Renal pelvis (tissue), 12 donors: ENCODE results near the gene MAP1LC3C. TPM values are rescaled to one million over a fixed set of nuclear protein-coding genes. Genes with fewer than 3 reads are reported as not detected.

Experiments
- DNase-seq: peaks from one replicate; pipeline ENCODE4 v3.0.0-alpha.2; 2013
- long read RNA-seq, 16 experiments: transcript quantifications; one replicate each; lab custom pipeline, GENCODE V29; 2026
- polyA plus RNA-seq, 3 donors: library from polyadenylated mRNA; unstranded; fragments of 120-200 nt; gene quantifications; one replicate each; pipeline ENCODE4 v1.2.1, GENCODE V29; 2013; ENCODE audit not compliant: insufficient read length in 3 of 3

Gene MAP1LC3C
- polyA plus RNA-seq = 1 to 10 TPM in 1 of 3 donors, under 1 TPM in 2; 0.68 to 1.2 (median 0.95) TPM
- long read RNA-seq, donor 1, partial matches to known transcripts = 0 of 1 reads
- long read RNA-seq, donor 1, other reads (novel, unspliced or antisense) = 0 of 1 reads
- long read RNA-seq, donor 2 = 0 reads
- long read RNA-seq, donor 3 = 0 reads
- long read RNA-seq, donor 4 = 0 reads
- long read RNA-seq, donor 5 = 0 reads
- long read RNA-seq, donor 6 = 0 reads
- long read RNA-seq, donor 7 = 0 reads
- long read RNA-seq, donor 8 = 0 reads
- long read RNA-seq, donor 9, partial matches to known transcripts = 0 of 2 reads
- long read RNA-seq, donor 9, other reads (novel, unspliced or antisense) = 0 of 2 reads
- long read RNA-seq, donor 10 = 0 reads
- long read RNA-seq, donor 11 = 0 reads
- long read RNA-seq, donor 12, partial matches to known transcripts = 0 of 1 reads
- long read RNA-seq, donor 12, other reads (novel, unspliced or antisense) = 0 of 1 reads
- long read RNA-seq, donor 13 = 0 reads
- long read RNA-seq, donor 14 = 0 reads
- long read RNA-seq, donor 15 = 0 reads
- long read RNA-seq, donor 16, partial matches to known transcripts = 0 of 1 reads
- long read RNA-seq, donor 16, other reads (novel, unspliced or antisense) = 0 of 1 reads

DNA sequence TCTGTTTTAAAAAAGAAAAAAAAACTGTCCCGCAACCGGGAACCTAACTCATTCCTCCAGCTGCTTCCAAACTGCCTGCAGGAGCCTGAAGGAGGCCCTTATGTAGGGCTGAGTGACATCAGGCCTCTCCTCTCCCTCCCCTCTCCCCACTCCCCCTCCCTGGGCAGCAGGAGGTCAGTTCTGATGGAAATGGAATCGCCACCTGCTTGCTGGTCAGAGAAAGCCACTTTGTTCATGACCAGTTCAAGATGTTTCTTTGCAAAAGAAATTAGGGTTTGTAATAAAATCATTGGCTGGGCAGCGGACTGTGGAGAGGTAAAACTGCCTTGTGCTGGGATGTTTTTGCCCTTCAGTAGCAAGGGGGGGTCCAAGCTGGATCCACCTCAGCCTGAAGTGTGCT is at the start of gene MAP1LC3C:
TSS of gene MAP1LC3C (minus strand) at position 73 of the 400 bp plus-strand sequence. CDS start 90 bp downstream, outside the sequence.
- peak; percentile 30 for DNase-seq

DNA sequence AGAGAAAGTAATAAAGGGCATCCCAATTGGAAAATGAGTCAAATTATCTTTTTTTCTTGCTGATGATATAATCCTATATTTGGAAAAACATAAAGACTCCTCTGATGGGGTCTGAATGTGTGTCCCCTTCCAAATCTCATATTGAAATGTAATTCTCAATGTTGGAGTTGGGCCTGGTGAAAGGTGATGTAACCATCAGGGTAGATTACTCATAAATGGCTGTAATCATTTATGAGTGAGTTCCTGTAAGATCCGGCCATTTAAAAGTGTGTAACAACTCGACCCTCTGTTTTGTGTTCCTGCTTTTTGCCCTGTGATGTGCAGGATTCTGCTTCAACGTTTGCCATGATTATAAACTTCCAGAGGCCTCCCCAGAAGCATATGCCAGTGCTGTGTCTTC is 44.3 kb upstream of the MAP1LC3C start:
- no peak for DNase-seq

DNA sequence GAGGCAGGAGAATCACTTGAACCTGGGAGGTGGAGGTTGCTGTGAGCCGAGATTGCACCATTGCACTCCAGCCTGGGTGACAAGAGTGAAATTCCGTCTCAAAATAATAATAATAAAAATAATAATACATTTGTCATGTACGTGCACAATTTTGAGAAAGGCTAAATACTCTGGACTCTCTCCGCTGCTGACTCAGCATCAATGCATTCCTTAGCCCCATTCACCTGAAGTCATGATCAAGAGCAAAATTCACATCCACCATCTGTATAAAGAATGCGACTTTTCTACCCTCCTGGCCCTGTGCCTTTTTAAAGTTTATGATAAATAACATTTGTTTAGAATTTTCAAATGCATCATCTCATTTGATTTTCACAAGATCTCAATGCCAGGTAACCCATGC is 35.5 kb upstream of the MAP1LC3C start:
- DNase-seq = no peak

DNA sequence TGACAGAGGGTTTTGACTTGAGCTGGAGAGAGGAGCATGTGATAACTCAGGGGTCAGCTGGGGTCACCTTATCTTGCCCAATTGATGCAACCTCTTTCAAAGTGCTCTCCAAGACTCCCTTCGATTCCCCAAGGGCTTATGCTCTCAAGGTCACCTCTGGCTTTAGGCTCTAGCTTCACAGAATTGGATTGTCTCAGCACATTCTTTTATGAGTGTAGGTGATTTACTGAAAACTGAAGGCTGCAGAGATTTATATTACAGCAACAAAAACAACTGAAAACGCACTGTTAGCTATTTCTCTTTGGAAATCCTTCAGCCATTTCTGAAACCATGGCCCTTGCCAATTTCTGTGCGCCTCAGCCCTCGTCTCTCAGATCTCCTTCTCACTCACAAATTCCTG is 34.5 kb upstream of the MAP1LC3C start:
- DNase-seq = peak; percentile 37

DNA sequence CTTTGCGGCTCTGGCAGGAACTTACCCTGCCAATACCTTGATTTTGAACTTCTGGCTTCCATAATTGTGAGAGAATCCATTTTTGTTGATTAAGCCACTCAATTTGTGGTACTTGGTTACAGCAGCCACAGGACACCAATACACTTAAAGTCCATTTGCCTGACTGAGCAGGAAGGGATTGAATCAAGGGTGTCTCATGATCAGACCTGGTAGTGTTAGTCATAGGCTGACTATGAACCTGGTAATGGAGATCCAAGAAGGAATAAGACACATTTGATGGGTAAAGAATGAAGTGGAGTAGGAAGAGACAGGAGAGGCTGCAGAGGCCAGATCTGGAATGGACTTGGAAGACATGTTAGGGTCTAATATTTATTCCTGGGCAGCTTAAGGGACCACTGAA is 31.2 kb upstream of the MAP1LC3C start:
- no peak for DNase-seq

DNA sequence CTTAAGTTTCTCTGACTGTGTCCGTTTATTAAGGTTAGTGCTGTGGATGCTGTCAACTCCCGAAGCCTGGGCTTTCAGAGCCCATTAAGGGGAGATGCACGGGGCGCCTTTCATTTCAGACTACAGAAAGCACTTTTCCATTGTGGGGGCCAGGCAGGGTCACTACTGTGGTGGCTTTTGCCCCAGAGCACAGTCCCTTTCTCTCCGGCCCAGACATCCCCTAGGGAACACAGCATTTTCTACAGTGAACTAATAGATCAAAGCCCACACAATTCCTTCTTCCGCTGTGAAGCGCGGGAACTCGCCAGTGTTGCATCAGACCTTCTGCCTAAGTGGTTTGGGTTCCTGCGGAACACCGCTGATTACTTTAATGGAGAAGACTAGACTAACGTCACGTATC is 26.8 kb upstream of the MAP1LC3C start:
- DNase-seq = no peak

DNA sequence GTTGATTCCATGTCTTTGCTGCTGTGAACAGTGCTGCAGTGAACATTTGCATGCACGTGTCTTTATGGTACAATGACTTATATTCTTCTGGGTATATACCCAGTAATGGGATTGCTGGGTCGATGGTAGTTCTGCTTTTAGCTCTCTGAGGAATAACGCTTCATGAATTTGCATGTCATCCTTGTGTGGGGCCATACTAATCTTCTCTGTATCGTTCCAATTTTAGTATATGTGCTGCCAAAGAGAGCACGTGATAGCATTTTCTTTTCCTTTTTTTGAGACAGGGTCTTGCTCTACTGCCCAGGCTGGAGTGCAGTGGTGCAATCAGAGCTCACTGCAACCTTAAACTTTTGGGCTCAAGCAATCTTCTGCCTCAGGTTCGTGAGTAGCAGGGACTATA is 24.9 kb upstream of the MAP1LC3C start:
- DNase-seq = no peak

DNA sequence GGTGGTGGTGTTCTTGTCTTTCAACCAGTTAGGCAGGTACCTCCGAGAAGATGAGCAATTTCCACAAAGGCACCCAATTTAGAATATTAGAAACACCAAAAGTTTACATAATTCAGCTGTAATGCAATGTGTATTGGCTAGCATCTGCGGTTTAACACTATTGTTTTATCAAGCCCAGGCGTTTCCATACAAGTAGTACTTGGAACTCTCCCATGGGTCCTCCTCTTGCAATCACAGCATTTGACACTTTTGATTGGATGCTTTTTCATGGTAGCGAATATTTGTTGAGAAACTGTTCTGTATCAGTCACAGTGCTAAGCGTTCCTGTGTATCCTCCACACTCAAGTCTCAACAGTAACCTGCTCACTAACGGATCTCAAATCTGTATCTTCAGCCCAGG is 20.1 kb upstream of the MAP1LC3C start:
- DNase-seq = no peak

DNA sequence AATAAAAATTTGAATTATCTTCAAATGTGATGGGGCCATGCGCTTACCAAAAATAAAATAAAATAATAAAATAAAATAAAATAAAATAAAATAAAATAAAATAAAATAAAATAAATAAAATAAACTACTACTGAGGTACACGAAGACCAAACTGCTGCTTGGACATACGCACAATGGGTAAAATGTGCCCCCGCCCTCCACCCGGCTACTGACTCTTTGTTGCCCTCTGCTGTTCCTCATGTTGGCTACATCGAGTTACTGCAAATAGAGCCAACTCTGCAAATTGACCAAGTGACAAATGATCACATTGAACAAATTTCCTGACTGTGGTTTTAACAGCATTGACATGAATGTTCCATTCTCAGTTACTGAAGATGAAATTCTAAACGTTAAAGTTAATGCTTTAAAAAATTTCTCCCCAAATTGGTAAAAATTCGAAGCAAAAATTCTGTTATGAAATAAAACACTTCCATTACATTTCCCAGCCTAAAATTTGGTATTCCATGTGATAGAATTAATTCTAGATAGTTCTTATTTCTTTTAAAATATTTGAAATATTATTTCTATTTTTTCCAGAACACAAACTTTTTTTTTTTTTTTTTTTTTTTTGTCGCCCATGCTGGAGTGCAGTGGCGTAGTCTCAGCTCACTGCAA is 18.8 kb upstream of the MAP1LC3C start:
- DNase-seq = no peak

DNA sequence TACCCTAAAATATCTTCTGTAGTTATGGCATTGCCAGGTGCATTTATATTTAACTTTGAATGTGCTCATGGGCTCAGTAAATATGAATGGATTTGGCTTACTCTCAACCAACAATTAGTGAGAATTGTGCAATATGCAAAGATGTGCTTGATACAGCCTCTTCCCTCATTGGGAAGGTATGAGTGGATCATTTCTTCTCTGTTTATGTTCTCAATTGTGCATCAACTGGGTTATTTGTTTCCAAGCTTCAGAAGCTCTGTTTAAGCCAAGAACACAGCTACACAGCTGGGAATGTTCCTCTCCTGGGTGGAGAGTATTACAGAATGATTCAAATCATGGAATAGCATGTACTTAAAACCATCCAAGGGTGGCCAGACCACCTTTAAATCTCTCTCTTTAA is 17.6 kb upstream of the MAP1LC3C start:
- no peak for DNase-seq

DNA sequence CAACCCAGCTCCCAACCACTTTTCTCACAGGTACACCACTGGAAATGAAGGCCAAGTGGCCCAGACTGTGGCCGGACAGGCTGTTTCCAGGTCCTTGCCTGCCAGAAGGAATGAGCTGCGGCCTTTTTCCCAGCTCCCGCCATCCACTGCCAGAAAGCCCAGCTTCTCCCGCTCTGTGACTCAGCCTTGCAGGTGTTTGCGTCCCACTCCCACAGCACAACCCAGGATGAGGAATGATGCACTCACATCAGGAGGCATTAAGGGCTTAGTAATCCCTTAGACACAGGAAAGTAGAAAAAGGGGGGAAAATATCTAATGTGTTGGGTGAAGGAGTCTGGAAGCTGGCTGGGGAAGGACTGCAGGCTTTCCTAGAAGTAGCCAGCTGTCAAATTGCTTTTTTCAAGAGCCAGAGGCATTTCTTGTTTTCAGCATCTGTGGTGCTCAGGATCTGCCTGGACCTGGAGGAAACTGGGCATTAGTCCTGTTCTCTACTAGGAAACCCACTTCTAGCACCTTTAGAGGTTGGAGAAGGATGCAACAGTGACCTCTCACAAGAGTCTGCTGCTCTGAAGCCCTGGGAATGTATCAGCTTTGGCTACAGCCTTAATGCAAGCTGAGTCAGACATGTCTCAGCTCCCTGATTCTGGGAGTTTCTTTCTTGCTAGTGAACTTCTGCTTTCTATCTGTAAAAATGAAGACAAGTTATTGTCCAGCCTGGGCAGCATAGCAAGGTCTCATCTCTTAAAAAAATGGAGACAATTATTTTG is 13.2 kb upstream of the MAP1LC3C start:
- no peak for DNase-seq

DNA sequence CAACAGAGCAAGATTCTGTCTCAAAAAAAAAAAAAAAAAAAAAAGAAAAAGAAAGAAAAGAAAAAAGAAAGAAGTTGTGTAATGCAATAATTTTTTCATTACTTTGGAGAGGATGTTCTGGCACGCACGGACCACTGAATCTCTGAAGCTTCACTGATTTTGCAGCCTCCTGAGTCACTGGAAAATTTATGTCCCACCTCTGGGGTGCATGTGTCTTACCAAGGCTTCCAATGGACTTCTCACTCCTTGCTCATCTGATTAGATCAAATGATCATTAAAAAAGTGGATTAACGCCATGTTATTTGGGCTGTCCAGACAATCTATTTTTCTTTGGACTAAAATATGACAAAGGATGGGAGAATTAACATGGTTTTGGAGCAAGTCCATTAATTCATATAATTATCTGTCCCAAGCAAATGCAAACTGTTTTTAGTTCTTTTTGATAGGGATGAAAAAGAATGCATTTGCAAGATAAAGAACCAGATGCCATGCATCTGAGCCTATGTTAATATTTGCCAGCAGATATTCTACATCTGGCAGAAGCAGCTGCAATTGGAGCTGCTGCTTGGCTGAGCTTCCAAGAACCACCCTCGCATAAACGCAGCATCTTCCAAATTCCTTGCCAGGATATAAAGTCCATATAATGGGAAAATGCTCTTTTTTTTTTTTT is 10.1 kb upstream of the MAP1LC3C start:
- DNase-seq = no peak

DNA sequence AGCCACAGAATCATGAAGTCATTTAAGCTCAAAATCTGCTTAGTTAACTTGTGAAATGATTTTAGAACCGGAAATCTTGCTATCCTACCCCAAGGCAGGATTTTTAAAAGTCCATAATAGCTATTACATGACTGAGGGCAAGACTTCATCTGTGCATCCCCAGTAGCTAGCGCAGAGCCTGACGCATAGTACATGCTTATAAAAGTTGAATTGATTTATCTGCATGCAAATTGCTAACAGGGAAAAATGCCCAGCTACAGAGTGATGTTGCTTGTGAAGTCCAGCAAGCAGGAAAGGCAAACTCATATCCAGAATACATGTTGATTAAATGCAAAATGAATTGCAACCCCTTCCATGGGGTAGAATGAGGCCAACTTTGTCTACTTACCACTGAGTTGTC is 8.1 kb upstream of the MAP1LC3C start:
- no peak for DNase-seq

DNA sequence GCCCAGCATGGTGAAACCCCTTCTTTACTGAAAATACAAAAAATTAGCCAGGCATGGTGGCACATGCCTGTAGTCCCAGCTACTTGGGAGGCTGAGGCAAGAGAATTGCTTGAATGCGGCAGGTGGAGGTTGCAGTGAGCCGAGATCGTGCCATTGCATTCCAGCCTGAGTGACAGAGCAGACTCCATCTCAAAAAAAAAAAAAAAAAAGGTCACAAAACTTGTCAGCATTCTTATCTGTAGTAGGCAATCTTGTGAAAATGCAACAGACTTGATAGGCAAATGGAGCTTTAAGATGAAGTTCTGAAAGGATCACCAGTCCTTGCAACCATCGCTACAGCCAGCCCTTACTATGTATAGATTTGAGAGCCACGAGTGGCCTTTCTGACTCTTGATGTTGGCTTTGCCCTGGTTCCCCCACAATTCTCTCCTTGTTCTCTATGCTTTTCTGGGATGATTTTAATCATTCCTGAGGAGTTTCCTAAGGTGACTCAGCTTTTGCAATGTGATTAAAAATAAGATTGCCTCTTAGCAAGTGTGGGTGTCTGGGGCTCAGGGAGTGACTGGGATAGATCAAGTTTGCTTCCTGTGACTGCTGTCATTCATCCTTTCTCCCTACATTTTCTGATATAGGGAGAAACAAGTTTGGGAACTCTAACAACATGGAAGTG is 7.1 kb upstream of the MAP1LC3C start:
- no peak for DNase-seq

DNA sequence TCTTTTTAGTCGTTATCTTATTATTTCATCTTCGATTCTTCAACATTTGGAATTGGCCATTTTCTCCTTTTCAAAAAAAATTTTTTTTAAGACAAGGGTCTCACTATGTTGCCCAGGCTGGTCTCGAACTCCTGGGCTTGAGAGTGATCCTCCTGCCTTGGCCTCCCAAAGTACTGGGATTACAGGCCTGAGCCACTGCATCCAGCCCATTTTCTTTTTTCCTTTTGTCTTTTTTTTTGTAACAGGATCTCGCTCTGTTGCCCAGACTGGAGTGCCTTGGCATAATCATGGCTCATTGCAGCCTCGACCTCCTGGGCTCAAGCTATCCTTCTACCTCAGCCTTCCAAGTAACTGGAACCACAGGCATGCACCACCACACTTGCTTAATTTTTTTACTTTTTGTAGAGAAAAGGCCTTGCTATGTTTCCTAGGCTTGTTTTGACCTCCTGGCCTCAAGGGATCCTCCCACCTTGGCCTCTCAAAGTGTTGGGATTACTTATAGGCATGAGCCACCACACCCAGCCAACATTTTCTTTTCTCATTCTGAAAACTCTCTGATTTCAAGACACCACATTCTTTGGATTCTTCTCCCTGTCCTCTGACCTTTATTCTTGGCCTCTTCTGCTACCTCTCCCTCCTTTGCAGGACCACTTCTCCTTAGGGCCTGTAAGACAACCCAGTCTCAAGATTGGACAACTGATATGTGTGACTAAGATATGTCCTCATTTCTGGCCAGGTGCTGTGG is 6.0 kb upstream of the MAP1LC3C start:
- no peak for DNase-seq

DNA sequence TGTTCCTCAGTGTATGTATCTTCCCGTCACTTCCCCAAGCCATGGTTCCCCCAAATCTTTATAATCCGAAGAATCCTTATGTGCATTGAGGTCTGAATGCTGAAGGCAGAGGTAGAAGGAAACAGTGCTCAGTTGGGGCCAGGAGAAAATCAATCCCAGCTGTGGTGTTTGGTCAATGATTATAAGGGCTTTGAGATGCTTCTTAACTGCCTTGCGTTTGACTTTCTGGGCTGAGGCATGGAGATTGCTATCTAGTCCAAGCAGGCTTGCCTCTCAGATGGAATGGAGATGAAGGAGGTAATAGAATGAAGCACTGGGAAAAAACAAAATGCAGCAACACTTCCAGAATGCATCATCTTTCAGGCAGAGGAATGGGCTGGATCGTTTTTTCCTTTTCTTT is 3.6 kb upstream of the MAP1LC3C start:
- no peak for DNase-seq

DNA sequence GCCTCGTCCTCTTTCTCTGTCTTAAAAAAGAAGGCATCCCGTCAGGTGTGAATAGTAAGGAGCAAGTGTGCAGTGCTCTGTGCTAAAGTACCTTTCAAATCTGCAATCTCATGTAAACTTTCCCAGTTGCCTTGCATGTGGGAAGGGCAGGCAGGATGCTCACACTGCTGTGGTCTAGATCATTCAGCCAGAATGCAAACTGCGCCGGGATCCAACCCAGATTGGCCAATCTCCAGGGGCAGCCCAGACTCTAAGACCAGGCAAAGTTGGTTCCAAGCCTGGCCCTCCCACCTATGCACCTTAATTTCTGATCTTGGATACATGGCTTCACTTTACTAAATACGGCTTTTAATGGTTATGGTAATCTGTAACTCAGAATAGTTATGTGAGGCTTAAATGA is 3.2 kb upstream of the MAP1LC3C start:
- no peak for DNase-seq

DNA sequence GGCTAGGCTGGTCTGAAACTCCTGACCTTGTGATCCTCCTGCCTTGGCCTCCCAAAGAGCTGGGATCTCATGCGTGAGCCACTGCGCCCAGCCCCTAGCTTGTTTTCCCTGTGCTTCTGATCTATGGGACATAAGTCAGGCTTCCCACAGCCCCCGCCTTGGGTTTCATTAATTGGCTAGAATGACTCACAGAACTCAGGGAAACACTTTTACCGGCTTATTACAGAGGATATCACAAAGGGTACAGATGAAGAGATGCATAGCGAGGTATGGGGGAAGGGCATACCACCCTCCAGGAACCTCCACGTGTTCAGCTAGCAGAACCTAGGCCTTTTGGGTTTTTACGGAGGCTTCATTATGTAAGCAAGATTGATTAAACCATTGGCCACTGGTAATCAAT is 1.5 kb upstream of the MAP1LC3C start:
- DNase-seq = no peak

DNA sequence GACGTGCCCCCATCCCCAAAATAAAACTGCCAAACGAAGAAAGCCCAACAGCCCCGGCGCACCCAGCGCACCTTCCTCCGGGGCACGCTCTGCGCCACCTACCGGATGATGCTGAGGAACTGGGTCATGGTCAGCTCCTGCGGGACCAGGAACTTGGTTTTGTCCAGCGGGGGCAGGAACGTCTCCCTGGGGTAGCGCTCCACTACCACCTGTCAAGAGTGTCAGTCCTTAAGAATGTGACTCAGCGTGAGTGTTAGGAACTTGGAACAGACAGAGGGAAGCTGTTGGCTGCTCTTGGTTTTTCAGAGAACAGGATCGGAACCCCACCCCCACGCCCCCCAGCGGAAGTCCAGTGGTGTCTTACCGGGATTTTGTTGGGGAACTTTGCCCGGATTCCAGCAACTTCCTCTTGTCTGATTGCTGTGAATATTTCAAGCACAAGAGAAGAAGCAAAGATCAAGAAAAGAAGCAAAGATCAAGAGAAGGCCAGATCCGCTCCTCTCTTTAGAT is 431 bp downstream of the MAP1LC3C start:
- peak; percentile 54 for DNase-seq

DNA sequence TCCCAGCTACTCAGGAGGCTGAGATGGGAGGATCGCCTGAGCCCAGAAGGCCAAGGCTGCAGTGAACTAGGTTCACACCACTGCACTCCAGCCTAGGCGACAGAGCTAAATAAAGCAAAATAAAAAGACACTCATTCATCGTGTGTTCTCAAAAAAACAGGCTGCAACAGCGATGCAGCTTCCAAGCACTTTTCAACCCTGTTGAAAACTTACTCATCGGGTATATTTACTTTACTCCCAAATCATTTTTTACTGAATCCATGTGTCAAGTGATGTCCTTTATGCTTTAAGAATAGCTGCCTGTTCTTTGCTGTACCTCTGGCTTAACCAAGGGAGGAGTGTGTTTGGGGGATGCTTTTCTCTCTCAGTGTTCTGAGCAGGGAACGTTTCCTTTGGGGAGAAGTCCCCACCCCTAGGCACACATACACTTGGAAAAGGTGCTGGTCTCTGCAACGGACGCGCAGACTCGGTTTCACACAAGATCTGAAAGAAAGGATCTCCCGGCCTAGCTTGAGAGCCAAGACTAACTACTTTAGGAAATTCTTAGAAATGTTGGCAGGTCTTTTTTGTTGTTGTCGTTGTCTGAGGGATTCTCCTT is 1.4 kb downstream of the MAP1LC3C start:
- DNase-seq = no peak
